ENCODE data around the gene ANKS1B. TPM values are rescaled to one million over a fixed set of nuclear protein-coding genes. Genes with fewer than 3 reads are reported as not detected.

The ANKS1B gene
- total RNA-seq, 4 donors from 2014 or later = 16.6 to 62.6 (median 40.2) TPM

DNA sequence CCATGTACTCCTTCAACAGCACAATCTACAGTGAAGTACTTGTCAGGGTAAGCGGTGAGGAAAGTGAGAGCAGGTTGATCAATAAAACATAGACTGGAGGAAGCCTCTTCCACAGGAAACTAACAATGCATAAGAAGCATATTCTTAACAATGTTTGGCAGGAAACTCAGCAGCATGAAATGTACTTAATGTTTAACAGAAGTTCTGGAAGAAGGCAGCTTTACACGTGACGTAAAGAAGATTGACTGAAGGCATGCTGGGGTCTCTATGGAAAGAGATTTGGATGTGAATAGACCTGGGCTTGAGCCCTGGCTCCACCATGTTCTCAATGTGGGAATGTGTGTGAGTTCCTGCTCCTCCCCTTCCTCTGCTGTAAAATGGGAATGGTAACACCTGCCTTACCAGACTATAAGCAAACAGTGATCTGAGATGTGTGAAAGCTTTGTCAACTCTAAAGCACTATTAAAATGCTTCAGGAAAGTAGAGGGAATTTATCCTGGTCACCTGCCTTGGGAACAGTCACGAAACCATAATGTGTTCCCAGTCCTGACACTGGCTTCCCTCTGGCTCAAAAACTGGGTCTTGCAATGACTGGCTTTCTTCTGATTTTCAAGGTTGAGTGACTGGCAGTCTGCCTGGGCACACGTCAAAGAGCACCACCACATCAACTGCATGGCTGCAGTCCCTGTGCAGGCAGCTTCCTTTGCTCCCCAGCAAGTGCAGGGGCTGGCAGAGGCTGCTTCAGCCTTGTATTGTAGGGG, 955.0 kb downstream of the ANKS1B start:
- H3K9me3 ChIP-seq = no peaks in the 10 kb centered on the region
- intact Hi-C loops (cut with DNase I; ENCODE audit: low total_unique reads) = no loop called here
- no peaks in the 10 kb centered on the region for H3K36me3 ChIP-seq
- DNase-seq = no peak
- no peak for TF ChIP-seq POLR2A (IDR thresholded peaks at IDR 0.05)
- TF ChIP-seq, protein P1, sequence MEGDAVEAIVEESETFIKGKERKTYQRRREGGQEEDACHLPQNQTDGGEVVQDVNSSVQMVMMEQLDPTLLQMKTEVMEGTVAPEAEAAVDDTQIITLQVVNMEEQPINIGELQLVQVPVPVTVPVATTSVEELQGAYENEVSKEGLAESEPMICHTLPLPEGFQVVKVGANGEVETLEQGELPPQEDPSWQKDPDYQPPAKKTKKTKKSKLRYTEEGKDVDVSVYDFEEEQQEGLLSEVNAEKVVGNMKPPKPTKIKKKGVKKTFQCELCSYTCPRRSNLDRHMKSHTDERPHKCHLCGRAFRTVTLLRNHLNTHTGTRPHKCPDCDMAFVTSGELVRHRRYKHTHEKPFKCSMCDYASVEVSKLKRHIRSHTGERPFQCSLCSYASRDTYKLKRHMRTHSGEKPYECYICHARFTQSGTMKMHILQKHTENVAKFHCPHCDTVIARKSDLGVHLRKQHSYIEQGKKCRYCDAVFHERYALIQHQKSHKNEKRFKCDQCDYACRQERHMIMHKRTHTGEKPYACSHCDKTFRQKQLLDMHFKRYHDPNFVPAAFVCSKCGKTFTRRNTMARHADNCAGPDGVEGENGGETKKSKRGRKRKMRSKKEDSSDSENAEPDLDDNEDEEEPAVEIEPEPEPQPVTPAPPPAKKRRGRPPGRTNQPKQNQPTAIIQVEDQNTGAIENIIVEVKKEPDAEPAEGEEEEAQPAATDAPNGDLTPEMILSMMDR (IDR thresholded peaks at IDR 0.05) = no peak
- no peak overlapping the region for H3K4me3 ChIP-seq
- no peak overlapping the region for H3K27ac ChIP-seq
- H3K4me1 ChIP-seq = no peaks in the 10 kb centered on the region
- no peaks in the 10 kb centered on the region for H3K27me3 ChIP-seq

DNA sequence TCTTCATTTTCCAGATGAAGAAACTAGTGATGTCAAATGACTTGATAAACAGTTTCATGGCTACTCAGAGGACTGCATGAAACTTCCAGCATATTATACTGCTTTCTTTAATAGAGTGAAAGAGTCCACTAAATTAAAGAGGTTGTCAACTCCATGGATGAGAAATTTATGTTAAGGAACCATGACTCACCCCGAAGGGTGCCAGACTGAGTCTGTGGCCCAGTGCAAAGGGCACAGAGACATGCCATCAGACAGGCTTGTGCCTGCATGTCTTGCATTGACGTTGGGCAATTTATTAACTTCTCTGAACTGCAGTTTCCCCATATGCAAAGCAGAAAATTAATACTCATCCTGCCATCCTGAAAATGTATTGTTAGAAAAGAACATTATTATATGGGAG, 957.3 kb downstream of the ANKS1B start:
- Histone ChIP-seq H3K36me3 (no peaks in the 10 kb centered on the region), H3K4me1 (no peaks in the 10 kb centered on the region), H3K4me3 (no peak overlapping the region), H3K9me3 (no peaks in the 10 kb centered on the region), H3K27me3 (no peaks in the 10 kb centered on the region), H3K27ac (no peak overlapping the region)
- intact Hi-C loops (cut with DNase I; ENCODE audit: low total_unique reads) = no loop called here
- DNase-seq = no peak
- no peak for TF ChIP-seq POLR2A (IDR thresholded peaks at IDR 0.05)
- TF ChIP-seq, protein P1 (IDR thresholded peaks at IDR 0.05) = no peak

DNA sequence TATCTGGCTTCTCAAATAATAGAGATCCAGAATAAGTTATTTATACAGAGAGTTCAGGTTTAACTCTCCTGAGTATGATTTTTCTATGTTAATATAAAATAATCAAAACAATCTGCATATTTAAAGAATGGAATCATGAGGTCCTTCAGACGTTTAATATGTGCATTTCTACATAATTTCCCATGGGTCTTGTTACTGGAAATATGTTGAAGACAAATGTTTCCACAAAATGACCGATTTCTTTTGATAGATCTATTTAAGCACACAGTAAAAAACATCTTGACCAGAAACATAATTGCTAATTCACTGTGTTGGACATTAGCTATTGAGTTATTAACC, 957.7 kb downstream of the ANKS1B start:
- H3K4me1 ChIP-seq = no peaks in the 10 kb centered on the region
- H3K9me3 ChIP-seq = no peaks in the 10 kb centered on the region
- H3K4me3 ChIP-seq = no peak overlapping the region
- no peak for DNase-seq
- intact Hi-C loops (cut with DNase I; ENCODE audit: low total_unique reads) = no loop called here
- H3K36me3 ChIP-seq = no peaks in the 10 kb centered on the region
- no peak overlapping the region for H3K27ac ChIP-seq
- no peaks in the 10 kb centered on the region for H3K27me3 ChIP-seq
- no peak for TF ChIP-seq POLR2A (IDR thresholded peaks at IDR 0.05)
- TF ChIP-seq, protein P1 (IDR thresholded peaks at IDR 0.05) = no peak

DNA sequence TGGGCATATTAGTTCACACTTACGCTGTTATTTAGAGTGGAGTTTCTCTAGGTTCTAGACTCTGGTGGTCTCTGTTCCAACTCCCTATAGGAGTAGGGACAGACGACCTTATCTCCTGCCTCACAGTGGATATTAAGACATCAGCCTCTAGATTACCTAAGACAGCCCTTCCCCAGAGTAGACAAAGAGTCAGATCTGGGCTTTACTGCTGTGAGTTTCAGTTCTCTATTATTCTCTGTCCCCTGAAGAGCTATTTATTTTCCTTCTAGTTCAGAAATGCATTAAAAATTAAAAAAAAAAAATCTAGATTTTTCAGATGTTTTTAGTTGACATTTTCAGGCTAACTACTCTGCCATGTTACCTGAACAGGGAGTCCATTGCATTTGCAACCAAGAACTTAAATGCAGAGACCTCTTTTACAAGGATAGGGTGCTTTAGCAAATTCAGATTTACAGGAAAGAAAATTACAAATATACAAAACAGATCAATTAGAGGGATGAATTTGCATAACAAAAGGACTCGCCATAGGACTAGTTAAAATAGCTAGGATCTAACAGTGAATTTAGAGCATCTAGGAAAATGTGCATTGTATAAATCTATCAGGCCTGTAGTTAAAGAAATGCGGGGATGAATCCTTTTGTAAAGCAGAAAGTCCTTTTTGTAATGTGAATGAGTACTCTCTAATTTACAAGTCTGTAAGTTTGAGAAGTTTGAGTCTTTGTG, 958.2 kb downstream of the ANKS1B start:
- Histone ChIP-seq H3K4me1 (no peaks in the 10 kb centered on the region), H3K27ac (no peak overlapping the region), H3K9me3 (no peaks in the 10 kb centered on the region), H3K4me3 (no peak overlapping the region), H3K27me3 (no peaks in the 10 kb centered on the region), H3K36me3 (no peaks in the 10 kb centered on the region)
- no peak for DNase-seq
- intact Hi-C loops (cut with DNase I; ENCODE audit: low total_unique reads) = no loop called here
- TF ChIP-seq, protein P1 (IDR thresholded peaks at IDR 0.05) = no peak
- no peak for TF ChIP-seq POLR2A (IDR thresholded peaks at IDR 0.05)

DNA sequence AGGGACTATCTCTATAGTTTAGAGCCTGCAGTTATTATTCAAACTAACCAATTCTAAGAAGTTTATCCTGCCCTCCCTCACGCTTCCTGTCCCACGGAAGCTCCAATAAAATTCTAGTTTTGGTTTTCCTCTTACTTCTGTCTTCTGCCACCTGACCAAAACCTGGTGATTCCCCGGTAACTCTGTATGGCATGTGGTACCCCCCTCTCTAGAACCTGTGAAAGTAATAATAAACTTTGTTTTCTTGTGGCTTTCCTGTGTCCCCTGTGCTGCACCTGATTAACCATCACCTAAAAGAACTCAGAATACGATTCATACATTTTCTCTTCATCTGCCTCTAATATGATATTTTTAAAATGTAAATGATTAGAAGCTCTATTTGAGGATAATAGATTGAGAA, 959.9 kb downstream of the ANKS1B start:
- Histone ChIP-seq H3K27me3 (no peaks in the 10 kb centered on the region), H3K4me3 (no peak overlapping the region), H3K9me3 (no peaks in the 10 kb centered on the region), H3K4me1 (no peaks in the 10 kb centered on the region), H3K27ac (no peak overlapping the region), H3K36me3 (no peaks in the 10 kb centered on the region)
- no peak for DNase-seq
- intact Hi-C loops (cut with DNase I; ENCODE audit: low total_unique reads) = no loop called here
- TF ChIP-seq, protein P1 (IDR thresholded peaks at IDR 0.05) = no peak
- no peak for TF ChIP-seq POLR2A (IDR thresholded peaks at IDR 0.05)
